CD14-positive monocyte (primary cell): Measurements from ENCODE around the gene ACAD8. TPM values are rescaled to one million over a fixed set of nuclear protein-coding genes. Genes with fewer than 3 reads are reported as not detected.

ENCODE experiments used
- DNase-seq, 3 donors: peaks; one replicate each; pipeline ENCODE4 v3.0.0-alpha.2; 2011 to 2022
- H2AFZ ChIP-seq: 2 replicates; pipeline ENCODE4 v1.6.0; 2012; ENCODE audit warnings: mild to moderate bottlenecking, low read depth, low read length, inconsistent platforms; ENCODE audit not compliant: insufficient read depth, poor library complexity, severe bottlenecking
- H3K27ac ChIP-seq, 2 donors: 1 replicate in 1 of 2; 2 replicates in 1 of 2; pipeline ENCODE4 v1.5.1; 2012 to 2013; ENCODE audit warnings: low read length in 2 of 2, control low read depth in 1 of 2, inconsistent platforms in 1 of 2, low read depth in 1 of 2, mild to moderate bottlenecking in 1 of 2
- H3K27me3 ChIP-seq, 2 donors: one replicate each; pipeline versions ENCODE4 v1.6.0 to v1.6.1; 2011 to 2013; ENCODE audit warnings: low read length in 2 of 2; ENCODE audit not compliant: control insufficient read depth in 2 of 2, insufficient read depth in 2 of 2
- H3K36me3 ChIP-seq, 2 donors: replicated peaks in 1 of 2; 1 replicate in 1 of 2; 2 replicates in 1 of 2; pipeline versions ENCODE4 v1.5.1 to v1.6.1; 2012 to 2013; ENCODE audit warnings: low read length in 2 of 2, control low read depth in 1 of 2, inconsistent platforms in 1 of 2, mild to moderate bottlenecking in 1 of 2; ENCODE audit not compliant: insufficient read depth in 2 of 2, control insufficient read depth in 1 of 2
- H3K4me1 ChIP-seq, 2 donors: 1 replicate in 1 of 2; 2 replicates in 1 of 2; pipeline versions ENCODE4 v1.5.1 to v1.6.1; 2012 to 2013; ENCODE audit warnings: low read length in 2 of 2, control low read depth in 1 of 2, inconsistent platforms in 1 of 2, mild to moderate bottlenecking in 1 of 2, moderate library complexity in 1 of 2; ENCODE audit not compliant: insufficient read depth in 2 of 2, control insufficient read depth in 1 of 2
- H3K4me2 ChIP-seq: replicated peaks from 2 replicates; pipeline ENCODE3; 2012; ENCODE audit warnings: low read length, moderate library complexity, mild to moderate bottlenecking; ENCODE audit not compliant: poor library complexity, severe bottlenecking; ENCODE audit errors: extremely low read depth
- H3K4me3 ChIP-seq, 3 experiments: fragments of 200-600 bp in 1 of 3; sonication (generic) in 1 of 3; replicated peaks in 1 of 3; 1 replicate in 2 of 3; 2 replicates in 1 of 3; pipeline ENCODE4 v1.5.1; 2011 to 2013; ENCODE audit warnings: low read length in 3 of 3, mild to moderate bottlenecking in 3 of 3, control low read depth in 2 of 3, low read depth in 2 of 3, inconsistent platforms in 1 of 3, moderate library complexity in 1 of 3
- H3K79me2 ChIP-seq: 2 replicates; pipeline ENCODE4 v1.6.0; 2012; ENCODE audit warnings: mild to moderate bottlenecking, control low read depth, inconsistent platforms, low read length, moderate library complexity; ENCODE audit not compliant: insufficient read depth
- H3K9ac ChIP-seq: 2 replicates; pipeline ENCODE4 v1.6.0; 2017; ENCODE audit warnings: low read length, mild to moderate bottlenecking; ENCODE audit not compliant: insufficient read depth, poor library complexity, severe bottlenecking
- H3K9me3 ChIP-seq, 2 donors: replicated peaks in 1 of 2; 1 replicate in 1 of 2; 2 replicates in 1 of 2; pipeline versions ENCODE4 v1.5.1 to v1.6.1; 2012 to 2013; ENCODE audit warnings: low read length in 2 of 2, control low read depth in 1 of 2; ENCODE audit not compliant: control insufficient read depth in 1 of 2, insufficient read depth in 1 of 2
- H4K20me1 ChIP-seq: 2 replicates; pipeline ENCODE4 v1.6.0; 2012; ENCODE audit warnings: mild to moderate bottlenecking, low read length, control low read depth, moderate library complexity; ENCODE audit not compliant: insufficient read depth
- H3K27ac Mint-ChIP-seq, 7 donors: one replicate each; pipeline ENCODE4 v1.8.0; 2020; ENCODE audit warnings: mild to moderate bottlenecking in 7 of 7, mixed read lengths in 7 of 7, moderate library complexity in 6 of 7, inconsistent platforms in 2 of 7
- H3K27me3 Mint-ChIP-seq, 3 donors: one replicate each; pipeline ENCODE4 v1.8.0; 2021 to 2022; ENCODE audit warnings: low read depth in 3 of 3, mild to moderate bottlenecking in 3 of 3, mixed read lengths in 3 of 3, moderate library complexity in 3 of 3, inconsistent platforms in 1 of 3
- H3K36me3 Mint-ChIP-seq, 2 donors: one replicate each; pipeline ENCODE4 v1.8.0; 2020; ENCODE audit warnings: mixed read lengths in 2 of 2, inconsistent platforms in 1 of 2, mild to moderate bottlenecking in 1 of 2
- H3K4me1 Mint-ChIP-seq: one replicate; pipeline ENCODE4 v1.8.0; 2020; ENCODE audit warnings: mild to moderate bottlenecking, mixed read lengths
- H3K4me3 Mint-ChIP-seq, 2 donors: one replicate each; pipeline ENCODE4 v1.8.0; 2020; ENCODE audit warnings: mild to moderate bottlenecking in 2 of 2, mixed read lengths in 2 of 2, moderate library complexity in 1 of 2
- H3K9me3 Mint-ChIP-seq, 7 donors: one replicate each; pipeline ENCODE4 v1.8.0; 2020 to 2022; ENCODE audit warnings: mixed read lengths in 7 of 7, mild to moderate bottlenecking in 6 of 7, moderate library complexity in 6 of 7, inconsistent platforms in 2 of 7
- CTCF ChIP-seq: fragments of 200-600 bp; IDR thresholded peaks from one replicate; pipeline ENCODE4 v1.8.0; 2022; ENCODE audit warnings: antibody characterized with exemption, mild to moderate bottlenecking
- WGBS: methylation state at CpG from one replicate; pipeline ENCODE4 v1.1.5; 2013; ENCODE audit warnings: missing lambda C conversion rate; ENCODE audit not compliant: insufficient coverage; 5-methylcytosine and 5-hydroxymethylcytosine counted together
- intact Hi-C, 2 donors: fragments of 100-400 bp; cut with micrococcal nuclease; formaldehyde crosslinking; loops; one replicate each; pipeline versions ENCODE4 v1.15.0 to v1.15.1; 2023
- polyA plus RNA-seq, 3 donors: library from polyadenylated mRNA; depleted of rRNA in 1 of 3; unstranded in 2 of 3; stranded (reverse) in 1 of 3; fragments of 300-500 nt in 2 of 3; fragments of >200 nt in 1 of 3; fragmentation: Illumina TruSeq in 2 of 3; gene quantifications; 1 replicate in 2 of 3; 2 replicates in 1 of 3; pipeline ENCODE4 v1.2.3, GENCODE V29; 2012 to 2021

ACAD8 gene
- polyA plus RNA-seq, 3 donors = 16.7 to 37.2 (median 19.3) TPM

- intact Hi-C loops = no loop called here
- Mint-ChIP-seq H3K4me1 (no peaks in the 10 kb centered on the region), H3K36me3 (no peaks in the 10 kb centered on the region), H3K27me3 (peaks cover 3 to 4% (median 4%) of the 10 kb centered on the region in 3 donors), H3K9me3 (peaks cover 5 to 16% (median 10%) of the 10 kb centered on the region in 7 donors), H3K27ac (no peak overlapping the region), H3K4me3 (no peak overlapping the region)
- no peak for TF ChIP-seq CTCF
- 93% methylated on average over 5 of the region's 5 CpGs for WGBS
- Histone ChIP-seq H3K27me3 (no peaks in the 10 kb centered on the region), H3K79me2 (no peaks in the 10 kb centered on the region), H3K4me2 (no peak overlapping the region), H3K4me1 (no peaks in the 10 kb centered on the region), H4K20me1 (no peaks in the 10 kb centered on the region), H2AFZ (no peak overlapping the region), H3K27ac (no peak overlapping the region), H3K9me3 (peaks cover 3 to 9% of the 10 kb centered on the region in 2 donors), H3K4me3 (no peak overlapping the region), H3K36me3 (no peaks in the 10 kb centered on the region), H3K9ac (no peak overlapping the region)
- no peak for DNase-seq
Observed at GRCh38 chr11:134312807-134313206, 59.4 kb downstream of the ACAD8 start.

GRCh38 chr11:134313379-134313778 lies 60.0 kb downstream of the ACAD8 start:
- intact Hi-C loops = no loop called here
- H3K4me3 ChIP-seq = no peak overlapping the region
- H2AFZ ChIP-seq = no peak overlapping the region
- H4K20me1 ChIP-seq = no peaks in the 10 kb centered on the region
- no peaks in the 10 kb centered on the region for H3K27me3 ChIP-seq
- H3K9ac ChIP-seq = no peak overlapping the region
- Mint-ChIP-seq H3K4me3 (no peak overlapping the region), H3K9me3 (peaks cover 6 to 16% (median 11%) of the 10 kb centered on the region in 7 donors), H3K4me1 (no peaks in the 10 kb centered on the region), H3K36me3 (no peaks in the 10 kb centered on the region), H3K27me3 (peaks cover 4% of the 10 kb centered on the region in 3 donors), H3K27ac (no peak overlapping the region)
- TF ChIP-seq CTCF = no peak
- H3K36me3 ChIP-seq = no peaks in the 10 kb centered on the region
- H3K27ac ChIP-seq = no peak overlapping the region
- no peak for DNase-seq
- H3K9me3 ChIP-seq = peaks cover 3 to 10% of the 10 kb centered on the region in 2 donors
- H3K79me2 ChIP-seq = no peaks in the 10 kb centered on the region
- 90% methylated on average over 10 of the region's 10 CpGs for WGBS
- no peak overlapping the region for H3K4me2 ChIP-seq
- no peaks in the 10 kb centered on the region for H3K4me1 ChIP-seq
